ENCODE measurements around the gene ZDHHC5.

ZDHHC5 gene

GRCh38 chr11:57647960-57648800, 19.7 kb upstream of the ZDHHC5 start:
- peak overlapping the region; percentile 64 for H3K9ac ChIP-seq (ENCODE audit: low read depth, low read length, poor library complexity, severe bottlenecking)

GRCh38 chr11:57648801-57649735, 18.8 kb upstream of the ZDHHC5 start:
- Histone ChIP-seq H3F3A (ENCODE audit: low read depth) (no peaks in the 10 kb centered on the region), H3K79me2 (ENCODE audit: insufficient read depth, low read length) (no peaks in the 10 kb centered on the region), H3K4me3 (ENCODE audit: low read length, poor library complexity, severe bottlenecking) (peak overlapping the region; percentile 68), H2AFZ (ENCODE audit: low read length) (no peak overlapping the region), H3K36me3 (ENCODE audit: insufficient read depth, low read length) (no peaks in the 10 kb centered on the region), H3K9me3 (ENCODE audit: insufficient read depth, low read depth, low read length) (no peaks in the 10 kb centered on the region), H3K9me2 (replicated peaks; ENCODE audit: low read depth, low read length) (no peaks in the 10 kb centered on the region), H4K20me1 (ENCODE audit: insufficient read depth, low read length, poor library complexity, severe bottlenecking) (no peaks in the 10 kb centered on the region), H3K4me2 (ENCODE audit: low read depth, low read length, poor library complexity, severe bottlenecking) (peak overlapping the region; percentile 80), H3K27me3 (ENCODE audit: insufficient read depth, low read length, poor library complexity, severe bottlenecking) (no peaks in the 10 kb centered on the region), H3K9ac (ENCODE audit: low read depth, low read length, poor library complexity, severe bottlenecking) (peak overlapping the region; percentile 64), H3K4me1 (ENCODE audit: insufficient read depth, low read length, poor library complexity, severe bottlenecking) (peaks cover 56% of the 10 kb centered on the region)
- TF ChIP-seq EZH2phosphoT487 (IDR thresholded peaks at IDR 0.05; ENCODE audit: borderline replicate concordance): no peak
- TF ChIP-seq CTCF (conservative IDR thresholded peaks at IDR 0.05; ENCODE audit: low read length): no peak

More at GRCh38 chr11:57647960-57648800, 19.7 kb upstream of the ZDHHC5 start:
- Histone ChIP-seq H3K27me3 (ENCODE audit: insufficient read depth, low read length, poor library complexity, severe bottlenecking) (no peaks in the 10 kb centered on the region), H3K9me3 (ENCODE audit: insufficient read depth, low read depth, low read length) (no peaks in the 10 kb centered on the region), H3K79me2 (ENCODE audit: insufficient read depth, low read length) (no peaks in the 10 kb centered on the region), H3K9me2 (replicated peaks; ENCODE audit: low read depth, low read length) (no peaks in the 10 kb centered on the region), H3K4me3 (ENCODE audit: low read length, poor library complexity, severe bottlenecking) (peak overlapping the region; percentile 68), H3K36me3 (ENCODE audit: insufficient read depth, low read length) (no peaks in the 10 kb centered on the region), H3F3A (ENCODE audit: low read depth) (no peaks in the 10 kb centered on the region), H3K4me2 (ENCODE audit: low read depth, low read length, poor library complexity, severe bottlenecking) (peak overlapping the region; percentile 80), H4K20me1 (ENCODE audit: insufficient read depth, low read length, poor library complexity, severe bottlenecking) (no peaks in the 10 kb centered on the region), H2AFZ (ENCODE audit: low read length) (no peak overlapping the region), H3K4me1 (ENCODE audit: insufficient read depth, low read length, poor library complexity, severe bottlenecking) (peaks cover 63% of the 10 kb centered on the region)
- TF ChIP-seq CTCF (conservative IDR thresholded peaks at IDR 0.05; ENCODE audit: low read length) (no peak), EZH2phosphoT487 (IDR thresholded peaks at IDR 0.05; ENCODE audit: borderline replicate concordance) (no peak)

GRCh38 chr11:57649826-57650738, 17.8 kb upstream of the ZDHHC5 start, which contains the start of gene YPEL4:
Gene YPEL4 (minus strand): TSS chr11:57649912. CDS start chr11:57647107, 2,805 bp downstream.
- Histone ChIP-seq H3K27me3 (ENCODE audit: insufficient read depth, low read length, poor library complexity, severe bottlenecking) (no peaks in the 10 kb centered on the region), H3F3A (ENCODE audit: low read depth) (no peaks in the 10 kb centered on the region), H3K4me1 (ENCODE audit: insufficient read depth, low read length, poor library complexity, severe bottlenecking) (peaks cover 51% of the 10 kb centered on the region), H3K9me3 (ENCODE audit: insufficient read depth, low read depth, low read length) (no peaks in the 10 kb centered on the region), H3K9me2 (replicated peaks; ENCODE audit: low read depth, low read length) (no peaks in the 10 kb centered on the region), H3K4me2 (ENCODE audit: low read depth, low read length, poor library complexity, severe bottlenecking) (peak within 1 kb of the TSS; percentile 80), H3K79me2 (ENCODE audit: insufficient read depth, low read length) (no peaks in the 10 kb centered on the region), H2AFZ (ENCODE audit: low read length) (no peak within 1 kb of the TSS), H3K4me3 (ENCODE audit: low read length, poor library complexity, severe bottlenecking) (peak within 1 kb of the TSS; percentile 68), H4K20me1 (ENCODE audit: insufficient read depth, low read length, poor library complexity, severe bottlenecking) (no peaks in the 10 kb centered on the region), H3K36me3 (ENCODE audit: insufficient read depth, low read length) (no peaks in the 10 kb centered on the region), H3K9ac (ENCODE audit: low read depth, low read length, poor library complexity, severe bottlenecking) (peak within 1 kb of the TSS; percentile 64)
- no peak for TF ChIP-seq CTCF (conservative IDR thresholded peaks at IDR 0.05; ENCODE audit: low read length)
- TF ChIP-seq EZH2phosphoT487 (IDR thresholded peaks at IDR 0.05; ENCODE audit: borderline replicate concordance): no peak
